Astrocyte (in vitro differentiated cells and primary cell): ENCODE measurements around the gene CEND1.

Experiments
- EZH2 ChIP-seq: IDR thresholded peaks from 2 replicates; pipeline ENCODE4 v1.6.1; 2012; ENCODE audit warnings: mild to moderate bottlenecking, low read length, inconsistent platforms; ENCODE audit not compliant: insufficient read depth
- TF ChIP-seq, protein P1 (sequence below): IDR thresholded peaks from 2 replicates; pipeline ENCODE4 v1.5.1; 2011; ENCODE audit warnings: low read depth, mild to moderate bottlenecking, inconsistent platforms, low read length, moderate library complexity; ENCODE audit not compliant: insufficient read depth

DNA sequence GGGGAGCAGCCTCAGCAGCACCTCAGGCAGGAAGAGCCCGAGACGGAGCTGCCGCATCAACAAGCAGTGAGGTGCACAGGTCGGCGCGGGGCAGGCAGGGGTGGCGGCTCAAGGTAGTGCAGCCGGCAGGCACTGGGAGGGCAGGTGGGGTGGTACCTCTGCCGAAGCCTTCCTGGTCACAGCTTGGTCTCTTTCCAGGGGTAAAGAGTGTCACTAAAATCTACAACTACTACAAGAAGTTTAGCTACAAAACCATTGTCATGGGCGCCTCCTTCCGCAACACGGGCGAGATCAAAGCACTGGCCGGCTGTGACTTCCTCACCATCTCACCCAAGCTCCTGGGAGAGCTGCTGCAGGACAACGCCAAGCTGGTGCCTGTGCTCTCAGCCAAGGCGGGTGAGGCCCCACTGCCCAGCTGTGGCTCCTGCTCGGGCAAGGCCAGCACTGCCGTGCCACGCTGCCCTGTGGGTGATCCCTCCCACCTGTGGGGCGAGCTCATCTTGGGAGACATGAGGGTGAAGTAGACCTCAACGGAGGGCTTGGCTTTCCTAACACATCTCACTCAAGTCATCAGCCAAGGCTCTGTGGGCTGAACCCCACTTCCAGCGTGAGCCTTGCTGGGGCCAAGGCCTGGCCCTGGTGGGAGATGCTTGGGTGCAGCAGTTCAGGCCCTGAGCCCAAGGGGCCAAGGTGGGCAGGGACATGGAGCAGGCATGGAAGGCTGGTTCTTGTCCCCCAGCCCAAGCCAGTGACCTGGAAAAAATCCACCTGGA is 26.2 kb downstream of the CEND1 start:
- TF ChIP-seq, protein P1, sequence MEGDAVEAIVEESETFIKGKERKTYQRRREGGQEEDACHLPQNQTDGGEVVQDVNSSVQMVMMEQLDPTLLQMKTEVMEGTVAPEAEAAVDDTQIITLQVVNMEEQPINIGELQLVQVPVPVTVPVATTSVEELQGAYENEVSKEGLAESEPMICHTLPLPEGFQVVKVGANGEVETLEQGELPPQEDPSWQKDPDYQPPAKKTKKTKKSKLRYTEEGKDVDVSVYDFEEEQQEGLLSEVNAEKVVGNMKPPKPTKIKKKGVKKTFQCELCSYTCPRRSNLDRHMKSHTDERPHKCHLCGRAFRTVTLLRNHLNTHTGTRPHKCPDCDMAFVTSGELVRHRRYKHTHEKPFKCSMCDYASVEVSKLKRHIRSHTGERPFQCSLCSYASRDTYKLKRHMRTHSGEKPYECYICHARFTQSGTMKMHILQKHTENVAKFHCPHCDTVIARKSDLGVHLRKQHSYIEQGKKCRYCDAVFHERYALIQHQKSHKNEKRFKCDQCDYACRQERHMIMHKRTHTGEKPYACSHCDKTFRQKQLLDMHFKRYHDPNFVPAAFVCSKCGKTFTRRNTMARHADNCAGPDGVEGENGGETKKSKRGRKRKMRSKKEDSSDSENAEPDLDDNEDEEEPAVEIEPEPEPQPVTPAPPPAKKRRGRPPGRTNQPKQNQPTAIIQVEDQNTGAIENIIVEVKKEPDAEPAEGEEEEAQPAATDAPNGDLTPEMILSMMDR, result no peak
- TF ChIP-seq EZH2, result no peak
